ENCODE data around the gene ZNF544. TPM values are rescaled to one million over a fixed set of nuclear protein-coding genes. Genes with fewer than 3 reads are reported as not detected.

ZNF544 gene
- polyA plus RNA-seq, 1 donor from 2014 or later, result 22.7 TPM

GRCh38 chr19:58304255-58304654 is 75.5 kb downstream of the ZNF544 start:
- Histone ChIP-seq H3K27me3 (ENCODE audit: insufficient read depth, low read depth, low read length) (no peaks in the 10 kb centered on the region), H3K36me3 (ENCODE audit: insufficient read depth, low read length) (peaks cover 13% of the 10 kb centered on the region), H3K4me2 (ENCODE audit: low read length) (no peak overlapping the region), H3K9me3 (ENCODE audit: low read length) (no peaks in the 10 kb centered on the region), H2AFZ (ENCODE audit: low read depth, low read length) (no peak overlapping the region), H4K20me1 (ENCODE audit: insufficient read depth) (no peaks in the 10 kb centered on the region), H3K9ac (ENCODE audit: low read length) (no peak overlapping the region), H3K4me3 (ENCODE audit: low read length) (no peak overlapping the region), H3K79me2 (replicated peaks; ENCODE audit: insufficient read depth, low read length) (peaks cover 40% of the 10 kb centered on the region), H3K27ac (ENCODE audit: low read length) (peak overlapping the region; percentile 64), H3F3A (ENCODE audit: insufficient read depth, low read length, poor library complexity, severe bottlenecking) (no peaks in the 10 kb centered on the region), H3K9me2 (ENCODE audit: insufficient read depth, low read length) (no peaks in the 10 kb centered on the region)
- TF ChIP-seq EZH2 (IDR thresholded peaks at IDR 0.05; ENCODE audit: borderline replicate concordance, insufficient read depth, low read length, poor library complexity, severe bottlenecking), result no peak
- TF ChIP-seq MXI1 (conservative IDR thresholded peaks at IDR 0.05; ENCODE audit: poor library complexity, severe bottlenecking), result no peak
- TF ChIP-seq, protein P1, sequence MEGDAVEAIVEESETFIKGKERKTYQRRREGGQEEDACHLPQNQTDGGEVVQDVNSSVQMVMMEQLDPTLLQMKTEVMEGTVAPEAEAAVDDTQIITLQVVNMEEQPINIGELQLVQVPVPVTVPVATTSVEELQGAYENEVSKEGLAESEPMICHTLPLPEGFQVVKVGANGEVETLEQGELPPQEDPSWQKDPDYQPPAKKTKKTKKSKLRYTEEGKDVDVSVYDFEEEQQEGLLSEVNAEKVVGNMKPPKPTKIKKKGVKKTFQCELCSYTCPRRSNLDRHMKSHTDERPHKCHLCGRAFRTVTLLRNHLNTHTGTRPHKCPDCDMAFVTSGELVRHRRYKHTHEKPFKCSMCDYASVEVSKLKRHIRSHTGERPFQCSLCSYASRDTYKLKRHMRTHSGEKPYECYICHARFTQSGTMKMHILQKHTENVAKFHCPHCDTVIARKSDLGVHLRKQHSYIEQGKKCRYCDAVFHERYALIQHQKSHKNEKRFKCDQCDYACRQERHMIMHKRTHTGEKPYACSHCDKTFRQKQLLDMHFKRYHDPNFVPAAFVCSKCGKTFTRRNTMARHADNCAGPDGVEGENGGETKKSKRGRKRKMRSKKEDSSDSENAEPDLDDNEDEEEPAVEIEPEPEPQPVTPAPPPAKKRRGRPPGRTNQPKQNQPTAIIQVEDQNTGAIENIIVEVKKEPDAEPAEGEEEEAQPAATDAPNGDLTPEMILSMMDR (IDR thresholded peaks at IDR 0.05; ENCODE audit: poor library complexity, severe bottlenecking), result no peak
- TF ChIP-seq POLR2AphosphoS5 (IDR thresholded peaks at IDR 0.05), result no peak
- TF ChIP-seq TAF1 (IDR thresholded peaks at IDR 0.05; ENCODE audit: low read depth), result no peak
- TF ChIP-seq EP300 (conservative IDR thresholded peaks at IDR 0.05; ENCODE audit: poor library complexity, severe bottlenecking), result no peak
- no peak for TF ChIP-seq SMC3 (conservative IDR thresholded peaks at IDR 0.05; ENCODE audit: poor library complexity)
- TF ChIP-seq, protein P2, sequence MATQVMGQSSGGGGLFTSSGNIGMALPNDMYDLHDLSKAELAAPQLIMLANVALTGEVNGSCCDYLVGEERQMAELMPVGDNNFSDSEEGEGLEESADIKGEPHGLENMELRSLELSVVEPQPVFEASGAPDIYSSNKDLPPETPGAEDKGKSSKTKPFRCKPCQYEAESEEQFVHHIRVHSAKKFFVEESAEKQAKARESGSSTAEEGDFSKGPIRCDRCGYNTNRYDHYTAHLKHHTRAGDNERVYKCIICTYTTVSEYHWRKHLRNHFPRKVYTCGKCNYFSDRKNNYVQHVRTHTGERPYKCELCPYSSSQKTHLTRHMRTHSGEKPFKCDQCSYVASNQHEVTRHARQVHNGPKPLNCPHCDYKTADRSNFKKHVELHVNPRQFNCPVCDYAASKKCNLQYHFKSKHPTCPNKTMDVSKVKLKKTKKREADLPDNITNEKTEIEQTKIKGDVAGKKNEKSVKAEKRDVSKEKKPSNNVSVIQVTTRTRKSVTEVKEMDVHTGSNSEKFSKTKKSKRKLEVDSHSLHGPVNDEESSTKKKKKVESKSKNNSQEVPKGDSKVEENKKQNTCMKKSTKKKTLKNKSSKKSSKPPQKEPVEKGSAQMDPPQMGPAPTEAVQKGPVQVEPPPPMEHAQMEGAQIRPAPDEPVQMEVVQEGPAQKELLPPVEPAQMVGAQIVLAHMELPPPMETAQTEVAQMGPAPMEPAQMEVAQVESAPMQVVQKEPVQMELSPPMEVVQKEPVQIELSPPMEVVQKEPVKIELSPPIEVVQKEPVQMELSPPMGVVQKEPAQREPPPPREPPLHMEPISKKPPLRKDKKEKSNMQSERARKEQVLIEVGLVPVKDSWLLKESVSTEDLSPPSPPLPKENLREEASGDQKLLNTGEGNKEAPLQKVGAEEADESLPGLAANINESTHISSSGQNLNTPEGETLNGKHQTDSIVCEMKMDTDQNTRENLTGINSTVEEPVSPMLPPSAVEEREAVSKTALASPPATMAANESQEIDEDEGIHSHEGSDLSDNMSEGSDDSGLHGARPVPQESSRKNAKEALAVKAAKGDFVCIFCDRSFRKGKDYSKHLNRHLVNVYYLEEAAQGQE (IDR thresholded peaks at IDR 0.05; ENCODE audit: borderline replicate concordance), result no peak
- TF ChIP-seq RAD21 (conservative IDR thresholded peaks at IDR 0.05), result no peak

GRCh38 chr19:58304748-58305064 is 76.0 kb downstream of the ZNF544 start:
- TF ChIP-seq RAD21 (conservative IDR thresholded peaks at IDR 0.05), result no peak
- TF ChIP-seq MXI1 (conservative IDR thresholded peaks at IDR 0.05; ENCODE audit: poor library complexity, severe bottlenecking), result no peak
- TF ChIP-seq EP300 (conservative IDR thresholded peaks at IDR 0.05; ENCODE audit: poor library complexity, severe bottlenecking), result no peak
- no peak for TF ChIP-seq TAF1 (IDR thresholded peaks at IDR 0.05; ENCODE audit: low read depth)
- Histone ChIP-seq H3K36me3 (ENCODE audit: insufficient read depth, low read length) (peaks cover 13% of the 10 kb centered on the region), H2AFZ (ENCODE audit: low read depth, low read length) (peak overlapping the region; percentile 2), H3K79me2 (replicated peaks; ENCODE audit: insufficient read depth, low read length) (peaks cover 45% of the 10 kb centered on the region), H3K9me2 (ENCODE audit: insufficient read depth, low read length) (no peaks in the 10 kb centered on the region), H3K27me3 (ENCODE audit: insufficient read depth, low read depth, low read length) (no peaks in the 10 kb centered on the region), H3K9ac (ENCODE audit: low read length) (peak overlapping the region; percentile 30), H3K27ac (ENCODE audit: low read length) (peak overlapping the region; percentile 64), H3K4me2 (ENCODE audit: low read length) (peak overlapping the region; percentile 48), H3K4me3 (ENCODE audit: low read length) (peak overlapping the region; percentile 80), H3F3A (ENCODE audit: insufficient read depth, low read length, poor library complexity, severe bottlenecking) (no peaks in the 10 kb centered on the region), H3K9me3 (ENCODE audit: low read length) (no peaks in the 10 kb centered on the region), H4K20me1 (ENCODE audit: insufficient read depth) (no peaks in the 10 kb centered on the region)

All from neural cell (in vitro differentiated cells).